GM21529 (cell line): ENCODE data around the gene CLEC20A.

Experiments used
- ATAC-seq: cut with Tn5 transposase; IDR thresholded peaks from one replicate; pipeline ENCODE4 v1.9.1; 2021; ENCODE audit not compliant: unreplicated experiment

The CLEC20A gene

DNA sequence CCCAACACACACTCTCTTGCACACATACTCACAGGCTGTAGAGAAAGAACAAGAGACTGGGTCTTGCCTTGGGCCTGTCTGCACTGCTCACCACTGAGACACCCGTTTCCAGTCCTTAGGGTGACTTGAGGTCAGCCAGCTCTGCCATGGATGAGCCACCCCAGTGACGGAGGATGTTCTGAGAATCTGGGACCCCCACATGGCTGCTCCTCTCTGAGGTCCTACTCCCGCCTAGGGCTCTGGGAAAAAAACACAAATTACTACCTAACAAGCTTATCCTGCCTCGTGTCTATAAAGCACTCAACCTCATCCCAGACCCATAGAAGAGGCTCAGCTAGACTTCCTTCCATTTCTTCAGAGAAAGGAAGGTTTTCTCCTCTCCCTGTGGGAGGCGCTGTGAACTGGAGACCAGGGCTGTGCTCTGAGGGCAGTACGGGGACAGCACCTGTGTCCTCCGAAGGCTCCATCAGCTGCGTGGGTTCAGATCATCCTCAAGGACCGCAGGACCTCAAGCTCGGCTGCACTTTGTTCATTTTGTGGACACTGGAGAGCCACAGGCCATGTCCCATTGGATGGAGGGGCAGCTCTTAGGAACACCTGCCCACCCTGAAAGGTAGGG is 4.3 kb upstream of the CLEC20A start:
- no peak for ATAC-seq

DNA sequence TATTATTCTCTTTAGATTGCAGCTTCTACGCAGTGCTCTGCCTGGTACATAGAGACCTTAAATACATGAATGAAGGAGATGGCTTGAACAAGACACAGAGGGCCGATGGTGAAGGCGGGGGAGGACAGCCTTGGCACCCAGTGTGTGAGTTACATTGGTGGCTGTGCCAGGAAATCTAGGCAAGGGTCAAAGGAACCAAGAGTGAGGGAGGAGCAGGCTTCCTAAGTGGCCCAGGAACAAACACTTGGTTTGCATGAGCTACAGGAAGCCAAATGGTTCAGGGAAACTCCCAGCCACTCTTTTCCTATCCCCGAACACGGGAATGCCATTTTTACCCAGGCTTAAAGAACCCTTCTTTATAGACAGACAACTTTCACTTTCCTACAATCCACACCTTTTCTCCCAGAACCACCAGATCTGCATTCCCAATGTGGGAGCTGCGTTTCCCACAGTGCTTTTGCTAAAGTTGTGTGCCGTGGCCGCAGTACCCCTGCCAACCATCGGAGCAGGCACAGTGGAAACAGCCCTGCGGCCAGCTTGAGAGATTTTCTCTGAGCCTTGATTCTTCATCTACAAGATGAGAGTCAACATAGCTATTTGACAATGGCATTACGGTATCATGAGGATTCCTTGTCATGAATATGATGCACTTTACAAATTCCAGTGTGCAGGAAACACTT is 3.5 kb upstream of the CLEC20A start:
- no peak for ATAC-seq

DNA sequence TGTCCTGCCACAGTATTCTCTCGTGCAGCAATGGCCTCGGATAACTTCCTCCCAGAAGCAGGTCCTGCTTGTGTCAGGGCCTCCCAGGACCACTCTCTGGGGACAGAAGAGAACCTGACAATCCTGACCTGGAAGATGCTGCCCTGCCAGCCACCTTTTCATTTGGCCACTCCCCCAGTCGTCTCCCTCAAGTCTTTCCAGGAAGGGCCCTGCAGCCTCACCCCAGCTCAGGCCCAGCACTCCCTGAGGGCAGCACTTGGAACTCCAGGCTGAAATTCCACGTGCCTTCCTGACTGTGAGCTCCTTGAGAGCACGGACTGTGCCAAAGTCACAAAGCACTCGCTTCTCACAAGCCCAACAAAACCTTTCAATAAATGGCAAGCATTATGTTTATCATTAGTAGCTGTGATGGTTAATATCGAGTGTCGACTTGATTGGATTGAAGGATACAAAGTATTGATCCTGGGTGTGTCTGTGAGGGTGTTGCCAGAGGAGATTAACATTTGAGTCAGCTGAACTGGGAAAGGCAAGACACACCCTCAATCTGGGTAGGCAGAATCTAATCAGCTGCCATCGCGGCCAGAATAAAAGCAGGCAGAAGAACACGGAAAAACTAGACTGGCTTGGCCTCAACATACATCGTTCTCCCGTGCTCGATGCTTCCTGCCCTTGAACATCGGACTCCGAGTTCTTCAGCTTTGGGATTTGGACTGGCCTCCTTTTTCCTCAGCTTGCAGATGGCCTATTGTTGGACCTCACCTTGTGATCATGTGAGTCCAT is 2.3 kb upstream of the CLEC20A start:
- ATAC-seq: no peak

DNA sequence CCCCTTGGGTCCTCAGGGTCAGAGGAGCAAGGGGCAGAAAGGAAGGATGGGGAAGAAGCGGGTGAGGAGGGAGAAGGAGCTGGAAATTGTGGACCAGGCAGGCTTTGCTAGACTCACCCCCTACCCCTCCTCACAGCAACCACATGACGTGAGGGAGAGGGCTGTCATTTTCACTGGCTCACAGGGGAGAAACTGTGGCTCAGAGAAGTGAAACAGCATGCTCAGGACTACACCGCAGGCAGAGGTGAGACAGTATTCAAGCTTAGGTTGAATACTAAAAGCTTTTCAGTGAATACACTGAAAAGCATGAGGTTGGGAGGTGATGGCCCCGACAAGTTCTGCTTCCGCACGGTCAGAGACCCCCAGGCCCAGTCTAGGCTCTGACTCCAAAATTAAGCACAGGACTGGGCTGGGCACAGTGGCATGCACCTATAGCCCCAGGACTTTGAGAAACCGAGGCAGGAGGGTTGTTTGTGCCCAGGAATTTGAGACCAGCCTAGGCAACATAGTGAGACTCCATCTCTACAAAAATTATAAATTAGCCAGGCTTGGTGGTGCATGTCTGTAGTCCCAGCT is 1.2 kb upstream of the CLEC20A start:
- ATAC-seq: no peak

DNA sequence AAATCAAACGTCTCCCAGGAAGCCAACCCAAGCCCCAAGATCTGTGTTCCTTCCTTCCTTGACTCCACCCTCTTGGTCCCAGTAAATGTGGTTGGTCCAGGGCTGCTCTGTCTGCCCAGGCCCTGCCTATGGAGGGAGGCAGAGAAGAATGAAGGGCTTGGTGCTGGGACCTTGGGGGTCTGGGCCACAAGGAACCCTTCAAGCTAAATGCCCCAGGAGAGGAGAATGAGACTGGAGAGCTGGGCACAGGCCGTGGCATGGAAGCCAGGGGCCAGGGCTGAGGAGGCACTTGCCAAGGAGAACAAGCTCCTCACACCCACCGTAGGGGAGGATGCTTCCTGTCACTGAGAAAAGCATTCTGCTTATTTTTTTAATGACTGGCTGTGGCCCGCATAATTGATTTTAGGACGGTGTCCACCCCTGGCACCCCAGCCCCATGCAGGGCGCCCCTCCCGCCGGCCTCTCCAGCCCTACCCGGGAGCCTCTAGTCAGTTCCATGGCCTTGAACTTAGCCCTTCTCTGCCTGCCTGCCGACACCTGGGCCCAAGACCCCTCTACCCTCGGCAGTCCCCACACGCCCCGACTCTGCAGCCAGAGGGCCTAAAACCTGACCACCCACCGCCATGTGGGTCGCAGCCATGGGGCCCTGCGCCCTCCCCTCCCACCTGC is 889 bp downstream of the CLEC20A start:
- ATAC-seq: no peak

DNA sequence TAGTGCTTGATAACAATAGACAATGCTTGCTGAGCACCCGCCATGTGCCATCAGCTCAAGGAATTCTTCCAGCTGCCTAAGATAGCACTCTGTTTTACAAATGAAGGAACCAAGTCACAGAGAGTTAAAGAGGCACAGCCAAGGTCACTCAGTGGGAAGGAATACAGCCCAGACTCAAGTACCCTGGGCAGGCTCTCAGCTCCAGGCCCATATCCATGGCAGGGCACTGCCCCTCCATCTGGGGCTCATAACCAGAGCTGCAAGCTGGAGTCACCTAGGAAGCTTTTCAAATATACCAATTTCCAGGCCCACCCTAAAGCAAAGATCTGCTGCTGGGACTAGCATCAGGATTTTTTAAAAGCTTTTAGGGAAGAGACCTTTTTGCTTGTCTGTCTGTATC is 1.6 kb downstream of the CLEC20A start:
- no peak for ATAC-seq

DNA sequence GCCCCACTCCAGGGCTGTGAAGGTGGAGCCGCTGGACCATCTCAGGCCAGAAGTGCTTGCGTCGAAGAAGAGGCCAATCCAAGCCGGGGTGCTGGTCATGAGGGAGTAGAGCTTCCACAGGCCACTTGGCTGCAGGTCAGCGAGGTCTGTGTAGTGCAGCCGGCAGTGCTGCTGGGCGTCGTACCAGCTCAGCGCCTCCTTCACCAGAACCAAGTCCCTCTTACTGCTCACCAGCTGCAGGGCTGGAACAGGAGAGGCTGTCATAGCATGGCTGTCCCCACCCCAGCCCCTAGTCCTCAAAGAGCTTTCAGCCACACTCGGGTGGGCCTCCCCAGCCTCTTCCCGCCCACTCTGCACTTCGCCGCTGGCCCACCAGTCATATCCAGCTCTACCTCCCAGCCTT is 2.2 kb downstream of the CLEC20A start:
- no peak for ATAC-seq

DNA sequence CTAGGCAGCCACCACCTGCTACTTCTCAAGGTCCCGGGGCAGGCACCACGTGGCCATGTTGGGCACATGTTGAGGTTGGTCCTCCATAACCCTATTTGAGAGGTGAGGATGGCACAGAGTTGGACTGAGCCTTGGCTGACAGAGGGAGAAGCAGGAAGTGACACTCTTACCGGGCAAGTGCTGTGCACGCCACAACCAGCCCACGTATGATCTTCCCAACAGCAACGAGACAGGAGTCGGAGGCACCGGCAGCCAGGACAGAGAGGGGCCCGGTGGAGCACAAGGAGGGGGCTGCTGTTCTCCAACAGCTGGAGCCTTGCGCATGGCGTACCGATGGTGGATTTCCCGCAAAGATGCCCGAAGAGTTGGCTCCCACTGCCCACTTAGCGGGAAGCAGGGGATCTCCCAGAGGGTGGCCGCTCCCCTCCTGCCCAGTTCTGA is 3.4 kb downstream of the CLEC20A start:
- ATAC-seq: no peak

DNA sequence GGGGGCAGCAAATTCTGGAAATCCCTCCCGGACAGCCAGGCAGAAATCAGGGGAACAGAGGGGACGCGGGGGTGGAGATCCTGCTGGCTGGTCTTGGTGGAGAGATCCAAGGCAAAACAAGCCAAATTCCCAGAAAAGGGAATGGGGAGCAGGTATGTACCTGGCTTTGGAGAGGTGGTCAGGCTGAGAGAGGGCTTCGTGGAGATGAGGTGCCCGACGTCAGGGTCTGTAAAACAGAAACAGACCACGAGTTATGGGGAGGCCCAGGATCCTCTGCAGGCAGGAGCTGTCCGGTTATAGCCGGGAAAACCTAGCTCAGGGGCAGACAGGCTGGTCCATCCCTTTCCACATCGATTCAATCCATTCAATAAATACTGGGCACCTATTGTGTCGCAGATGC is 4.4 kb downstream of the CLEC20A start:
- no peak for ATAC-seq

DNA sequence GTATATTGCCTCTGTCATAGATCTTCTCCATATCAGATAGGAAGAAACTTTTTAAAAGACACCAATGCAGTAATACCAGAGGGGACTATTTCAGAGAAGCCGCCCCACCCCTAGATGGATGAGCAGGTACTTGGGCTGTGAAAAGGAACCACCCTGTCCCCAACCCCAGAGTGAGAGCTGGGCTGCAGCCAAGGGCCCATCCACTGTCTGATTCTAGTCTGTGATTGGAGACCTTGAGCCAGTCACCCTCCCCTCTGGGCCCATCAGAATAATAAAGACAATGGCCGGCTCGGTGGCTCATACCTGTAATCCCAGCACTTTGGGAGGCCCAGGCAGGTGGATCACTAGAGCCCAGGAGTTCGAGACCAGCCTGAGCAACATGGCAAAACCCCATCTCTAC is 5.0 kb downstream of the CLEC20A start:
- no peak for ATAC-seq

DNA sequence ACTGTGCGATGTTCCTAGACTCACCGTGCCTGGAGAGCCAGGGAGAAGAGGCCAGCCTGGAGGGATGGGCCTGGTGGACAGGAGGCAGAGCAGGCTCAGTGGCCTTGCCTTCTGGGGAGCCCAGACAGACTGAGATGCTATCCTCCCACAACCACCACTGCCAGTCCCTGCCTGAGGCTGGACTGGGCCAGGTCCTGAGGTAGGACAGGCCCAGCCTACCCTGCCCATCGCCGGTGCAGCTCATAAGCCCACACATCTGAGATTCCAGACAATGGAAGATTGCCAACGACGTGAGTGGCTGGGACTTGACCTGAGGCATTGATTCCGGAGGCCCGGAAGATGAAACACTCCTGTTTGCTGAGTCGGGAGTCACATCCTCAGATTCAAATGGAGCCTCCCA is 5.8 kb downstream of the CLEC20A start:
- no peak for ATAC-seq

DNA sequence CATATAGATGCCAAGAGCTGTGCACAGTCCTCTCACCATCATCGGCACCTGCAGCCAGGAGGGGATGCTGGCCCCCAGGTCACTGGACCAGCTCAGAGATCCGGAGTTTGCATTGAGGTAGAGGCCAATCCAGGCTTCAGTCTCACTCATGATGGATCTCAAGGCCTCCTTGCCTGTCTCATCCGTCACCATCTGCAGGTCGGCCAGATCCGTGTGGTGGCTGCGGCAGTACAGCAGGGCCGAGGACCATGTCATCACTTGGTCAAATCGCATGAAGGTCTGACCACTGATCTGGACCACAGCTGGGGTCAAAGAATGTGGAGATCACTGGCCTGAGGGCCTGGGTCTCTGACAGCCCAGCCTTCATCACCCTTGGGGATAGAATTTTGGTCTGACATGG is 6.6 kb downstream of the CLEC20A start:
- no peak for ATAC-seq

DNA sequence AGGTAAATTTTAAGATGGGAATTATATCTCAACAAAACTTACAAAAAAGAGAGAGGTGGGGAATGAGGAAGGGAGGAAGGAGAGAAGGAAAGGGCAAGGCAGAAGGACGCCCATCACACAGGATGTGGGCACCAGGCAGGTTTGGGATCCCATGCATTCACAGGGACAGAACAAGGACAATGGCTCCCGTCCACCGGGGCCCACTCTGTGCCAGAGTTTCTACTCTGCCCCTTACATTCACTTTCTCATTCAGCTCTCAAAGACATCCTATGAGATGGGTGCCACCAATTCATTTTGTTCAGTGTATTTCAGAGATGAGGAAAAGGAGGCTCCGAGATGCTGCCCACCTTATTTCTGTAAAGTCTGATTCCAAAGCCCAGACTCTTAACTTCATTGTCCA is 7.4 kb downstream of the CLEC20A start:
- no peak for ATAC-seq

DNA sequence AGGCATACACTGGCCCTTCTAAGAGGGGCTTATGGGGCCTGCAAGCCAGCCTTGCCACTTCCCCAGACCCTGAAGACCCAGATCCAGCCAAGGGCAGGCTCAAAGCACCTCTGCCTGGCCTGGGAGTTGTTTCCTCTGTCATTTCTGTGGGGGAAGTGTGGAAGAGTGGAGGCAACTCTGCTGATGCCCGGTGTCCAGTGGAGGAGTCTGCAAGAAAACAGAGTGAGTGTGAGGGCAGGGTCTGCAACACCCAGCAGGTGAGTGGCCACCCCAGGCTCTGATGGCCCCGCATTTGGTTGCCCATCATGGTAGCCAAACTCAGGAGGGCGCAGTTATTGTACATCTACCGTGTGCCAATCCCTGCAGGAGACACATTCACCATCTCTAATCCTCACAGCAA is 8.4 kb downstream of the CLEC20A start:
- ATAC-seq: no peak

DNA sequence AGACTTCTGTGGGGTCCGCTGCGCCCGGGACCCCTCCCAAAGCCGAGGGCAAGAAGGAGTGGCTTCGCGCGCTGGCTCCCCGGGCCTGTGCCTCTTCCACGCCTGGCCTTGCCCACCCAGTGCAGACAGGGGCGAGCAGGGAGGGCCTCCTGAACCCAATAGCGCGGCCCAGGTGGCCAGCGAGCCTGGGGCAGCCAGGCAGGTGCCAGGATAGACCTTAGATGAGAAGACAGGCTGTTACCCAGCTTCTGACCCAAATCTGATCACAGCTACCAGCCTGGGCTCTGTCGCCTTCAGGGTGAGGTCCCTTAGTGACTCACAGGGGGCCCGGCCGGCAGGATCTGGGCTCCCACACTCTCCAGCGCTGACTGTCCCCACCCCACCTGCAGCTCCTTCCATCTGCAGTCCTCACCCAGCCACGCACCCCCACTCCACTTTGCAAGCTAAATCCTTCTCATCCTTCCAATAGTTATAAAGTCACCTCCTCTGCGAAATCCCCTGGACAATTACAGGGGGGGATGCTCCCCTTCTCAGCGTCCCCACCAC is 9.6 kb downstream of the CLEC20A start:
- no peak for ATAC-seq

DNA sequence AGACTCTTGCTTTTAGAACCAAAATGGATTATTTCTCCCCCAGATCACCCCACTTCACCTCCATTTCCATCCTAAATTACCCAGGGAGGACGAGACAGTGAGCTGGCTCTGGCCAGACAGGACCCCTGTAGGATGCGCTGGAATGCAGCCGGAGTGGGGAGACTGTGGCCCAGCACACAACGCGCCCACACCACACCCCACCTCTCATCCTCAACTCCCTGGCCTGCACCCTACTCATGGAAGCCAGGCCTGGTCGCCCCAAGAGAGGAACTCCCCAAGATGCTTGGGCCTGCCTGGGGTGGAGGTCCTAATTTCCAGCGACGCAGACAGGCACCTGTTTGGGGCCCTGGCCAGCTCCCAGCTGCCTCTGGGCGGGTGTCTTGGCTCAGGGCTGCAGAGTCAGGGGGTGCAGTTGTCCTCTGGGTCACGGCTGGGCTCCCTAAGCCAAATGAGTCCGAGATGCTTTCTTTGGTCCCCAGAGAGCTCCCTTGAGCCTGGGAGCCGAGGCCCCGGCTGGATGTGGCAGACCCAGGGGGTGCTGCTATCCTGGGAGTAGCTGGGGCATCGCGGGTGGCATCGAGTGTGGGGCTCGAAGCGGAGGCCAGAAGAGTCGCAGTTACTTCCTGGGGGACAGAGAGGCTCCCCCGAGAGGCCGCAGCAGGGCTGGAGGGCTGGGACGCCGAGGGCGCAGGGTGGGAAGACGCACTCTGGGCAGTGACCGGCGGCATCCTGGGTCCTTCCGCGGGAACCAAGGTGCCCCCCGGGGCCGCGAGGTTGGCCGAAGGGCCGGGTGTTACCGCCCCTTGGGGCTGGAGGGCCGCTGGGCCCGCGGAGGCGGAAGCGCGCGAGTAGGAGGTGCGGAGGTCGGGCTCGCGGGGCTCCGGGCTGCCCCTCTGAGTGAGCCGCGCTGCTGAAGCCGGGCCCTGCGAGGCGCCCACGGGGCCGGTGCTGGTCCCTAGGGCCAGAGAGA is 10.4 kb downstream of the CLEC20A start:
- ATAC-seq: no peak

DNA sequence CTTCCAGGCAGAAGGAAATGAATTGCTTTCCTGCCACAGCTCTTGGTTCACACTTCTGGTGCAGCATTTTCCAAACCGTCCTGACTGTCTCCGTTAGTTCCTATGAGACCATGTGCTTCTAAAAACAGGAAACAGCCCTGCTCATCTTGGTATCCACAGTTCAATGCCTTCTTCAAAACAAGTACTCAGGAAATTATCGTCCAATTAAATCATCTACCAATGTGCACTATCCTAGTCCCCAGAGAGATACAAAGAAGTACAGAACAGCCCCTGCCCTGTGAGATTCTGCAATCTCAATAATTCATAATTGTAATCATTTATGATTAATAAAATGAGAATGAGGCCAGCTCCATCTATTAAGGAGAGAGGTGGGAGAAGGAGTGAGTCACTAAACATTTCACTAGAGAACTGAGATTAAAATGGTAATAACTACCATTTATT is 11.2 kb downstream of the CLEC20A start:
- no peak for ATAC-seq

DNA sequence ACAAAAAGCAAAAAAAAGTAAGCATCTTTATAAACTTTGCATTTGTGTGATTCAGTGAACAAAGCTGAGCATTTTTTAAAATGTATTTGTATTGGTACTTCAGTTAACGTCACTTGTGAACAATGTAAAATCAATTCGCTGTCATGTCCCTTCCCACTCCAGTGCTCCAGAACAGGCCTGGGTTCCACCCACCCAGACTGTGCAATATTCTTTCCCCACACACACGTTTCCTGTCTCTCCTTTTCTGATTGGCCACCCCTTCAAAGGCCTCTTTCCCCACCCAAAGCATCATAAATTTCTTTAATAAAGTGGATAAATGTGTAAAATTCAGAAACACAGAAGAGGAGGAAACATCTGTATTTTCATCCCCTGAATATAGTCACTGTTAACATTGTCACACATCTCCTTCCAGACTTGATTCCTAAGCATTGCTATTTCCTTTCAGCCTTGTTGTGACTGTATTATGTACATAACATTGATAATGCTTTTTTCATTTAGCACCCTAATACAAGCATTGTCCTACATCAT is 12.0 kb downstream of the CLEC20A start:
- no peak for ATAC-seq

DNA sequence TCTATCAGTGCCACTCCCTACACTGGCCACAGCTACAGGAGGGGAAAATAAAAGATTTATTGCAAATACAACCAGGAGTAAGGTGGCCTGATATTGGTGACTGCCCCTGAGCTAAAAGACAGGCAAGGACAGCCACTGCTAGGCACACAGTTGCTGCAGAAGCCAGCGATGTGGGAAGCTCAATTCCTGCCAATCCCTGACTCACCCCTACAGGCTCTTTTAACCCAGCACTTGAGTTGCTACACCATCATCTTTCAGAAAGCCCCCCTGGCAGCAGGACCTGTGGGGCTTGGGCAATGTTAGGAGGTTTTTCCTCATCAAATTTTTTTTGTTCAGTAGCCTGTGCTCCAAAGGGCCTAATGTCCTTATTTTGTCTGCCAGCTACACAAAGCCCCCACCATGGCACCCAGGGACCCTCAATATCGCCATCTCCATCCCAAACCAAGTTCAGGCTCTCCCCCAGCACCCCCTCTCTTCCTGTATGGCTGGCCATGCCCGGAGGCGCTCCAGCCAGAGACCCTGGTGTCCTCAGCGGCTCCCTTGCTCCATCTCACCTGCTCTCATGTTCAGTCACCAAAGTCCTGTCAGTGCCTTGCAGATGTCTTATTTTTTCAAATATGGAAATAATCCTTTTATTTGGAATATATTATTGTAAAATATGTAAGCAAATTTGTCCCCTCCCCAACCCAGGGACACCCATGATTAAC is 13.4 kb downstream of the CLEC20A start:
- ATAC-seq: no peak
